Gastrocnemius medialis (tissue), 4 donors: ENCODE measurements around the gene ST6GAL2. TPM values are rescaled to one million over a fixed set of nuclear protein-coding genes. Genes with fewer than 3 reads are reported as not detected.

Source experiments
- ATAC-seq, 2 donors: fragments of 150-250 bp; one replicate each; pipeline ENCODE4 v1.9.1; 2016
- DNase-seq, 2 donors: peaks; one replicate each; pipeline ENCODE4 v3.0.0-alpha.2; 2019
- H3K27ac ChIP-seq, 4 donors: fragments of 200-600 bp; sonication (generic); 1 replicate in 1 of 4; 2 replicates in 3 of 4; pipeline ENCODE4 v1.5.1; 2016 to 2018; ENCODE audit warnings: mild to moderate bottlenecking in 2 of 4, moderate library complexity in 1 of 4
- H3K27me3 ChIP-seq, 3 donors: fragments of 200-600 bp; sonication (generic) in 2 of 3; 1 replicate in 1 of 3; 2 replicates in 2 of 3; pipeline versions ENCODE4 v1.5.1 to v1.6.0; 2016 to 2019; ENCODE audit warnings: mild to moderate bottlenecking in 1 of 3, moderate library complexity in 1 of 3
- H3K36me3 ChIP-seq, 2 donors: fragments of 200-600 bp; sonication (generic) in 1 of 2; one replicate each; pipeline ENCODE4 v1.5.1; 2017 to 2018
- H3K4me1 ChIP-seq, 2 donors: fragments of 200-600 bp; sonication (generic) in 1 of 2; one replicate each; pipeline ENCODE4 v1.5.1; 2016 to 2017; ENCODE audit warnings: mild to moderate bottlenecking in 2 of 2
- H3K4me3 ChIP-seq, 4 donors: fragments of 200-600 bp; sonication (generic) in 3 of 4; 1 replicate in 1 of 4; 2 replicates in 3 of 4; pipeline ENCODE4 v1.5.1; 2016 to 2019; ENCODE audit warnings: mild to moderate bottlenecking in 2 of 4
- H3K9me3 ChIP-seq, 3 donors: fragments of 200-600 bp; sonication (generic) in 2 of 3; 1 replicate in 1 of 3; 2 replicates in 2 of 3; pipeline ENCODE4 v1.5.1; 2016 to 2019
- POLR2A ChIP-seq, 2 donors: fragments of 450-650 bp; IDR thresholded peaks; one replicate each; pipeline ENCODE4 v1.6.1; 2017; ENCODE audit warnings: antibody characterized with exemption in 2 of 2, mild to moderate bottlenecking in 2 of 2, moderate library complexity in 2 of 2
- in situ Hi-C, 4 donors: fragments of 200-750 bp; cut with MboI; loops; one replicate each; pipeline versions ENCODE4 v1.15.0 to v1.8.0; 2017; ENCODE audit warnings: low sequenced_read_pairs in 4 of 4
- intact Hi-C: fragments of 100-400 bp; cut with DNase I; formaldehyde crosslinking; loops from one replicate; pipeline ENCODE4 v1.15.1; 2023; ENCODE audit warnings: low total_unique reads
- total RNA-seq, 4 donors: library from RNA; depleted of rRNA; stranded (reverse); fragments of >200 nt; gene quantifications; one replicate each; pipeline versions ENCODE4 v1.1.0 to v1.2.3, GENCODE V29; 2016
- TF ChIP-seq, protein P1 (sequence below), 5 experiments: fragments of 450-650 bp in 3 of 5; fragments of 200-600 bp in 2 of 5; sonication (generic) in 2 of 5; IDR thresholded peaks in 4 of 5; conservative IDR thresholded peaks in 1 of 5; 1 replicate in 4 of 5; 2 replicates in 1 of 5; pipeline ENCODE4 v1.5.1; 2016 to 2019; ENCODE audit warnings: antibody characterized with exemption in 5 of 5, mild to moderate bottlenecking in 3 of 5, moderate library complexity in 3 of 5

Gene ST6GAL2
- total RNA-seq, 4 donors from 2014 or later = not detected

DNA sequence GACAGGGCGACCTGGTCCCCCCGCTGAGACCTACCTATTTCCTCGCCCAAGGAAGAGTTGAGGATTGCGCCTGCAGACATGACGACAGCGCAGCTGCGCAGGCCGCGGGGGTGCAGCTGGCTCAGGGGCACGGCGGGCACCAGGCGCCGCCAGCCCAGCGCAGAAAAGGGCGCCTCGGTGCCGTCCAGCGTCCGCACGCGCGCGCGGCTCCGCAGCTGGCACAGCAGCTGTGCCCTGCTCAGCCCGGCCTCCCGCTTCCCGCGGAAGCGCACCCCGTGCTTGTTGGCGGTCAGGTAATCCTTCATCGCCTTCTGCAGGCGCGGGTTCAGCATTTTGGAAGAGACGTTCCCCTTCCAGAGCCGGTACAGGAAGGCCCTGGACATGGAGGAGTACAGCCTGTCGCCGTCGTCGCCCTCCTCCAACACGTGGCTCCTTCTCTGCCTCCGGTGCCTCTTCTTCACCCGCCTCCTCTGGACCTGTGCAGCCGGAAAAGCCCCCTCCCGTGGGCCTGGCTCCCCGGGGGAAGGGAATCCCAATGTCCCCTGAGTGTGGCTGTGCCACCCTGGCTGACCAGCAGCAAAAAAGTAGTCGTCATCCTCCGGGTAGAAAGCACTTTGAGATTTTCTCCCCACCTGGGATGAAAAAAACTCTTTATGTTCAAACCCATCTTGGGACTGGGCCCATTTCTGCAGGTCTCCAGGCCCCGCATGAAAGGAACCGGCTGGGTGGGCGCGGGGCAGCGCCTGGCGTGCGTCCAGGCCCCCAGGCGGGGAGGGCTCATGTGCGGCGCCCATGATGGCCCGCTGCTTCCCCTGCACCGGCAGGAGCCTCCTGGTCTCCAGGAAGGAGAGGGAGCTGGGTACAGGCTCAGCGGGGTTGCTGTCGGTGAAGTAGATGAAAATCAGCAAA lies 42.7 kb downstream of the ST6GAL2 start:
- ATAC-seq = no peak
- H3K4me1 ChIP-seq = no peaks in the 10 kb centered on the region

DNA sequence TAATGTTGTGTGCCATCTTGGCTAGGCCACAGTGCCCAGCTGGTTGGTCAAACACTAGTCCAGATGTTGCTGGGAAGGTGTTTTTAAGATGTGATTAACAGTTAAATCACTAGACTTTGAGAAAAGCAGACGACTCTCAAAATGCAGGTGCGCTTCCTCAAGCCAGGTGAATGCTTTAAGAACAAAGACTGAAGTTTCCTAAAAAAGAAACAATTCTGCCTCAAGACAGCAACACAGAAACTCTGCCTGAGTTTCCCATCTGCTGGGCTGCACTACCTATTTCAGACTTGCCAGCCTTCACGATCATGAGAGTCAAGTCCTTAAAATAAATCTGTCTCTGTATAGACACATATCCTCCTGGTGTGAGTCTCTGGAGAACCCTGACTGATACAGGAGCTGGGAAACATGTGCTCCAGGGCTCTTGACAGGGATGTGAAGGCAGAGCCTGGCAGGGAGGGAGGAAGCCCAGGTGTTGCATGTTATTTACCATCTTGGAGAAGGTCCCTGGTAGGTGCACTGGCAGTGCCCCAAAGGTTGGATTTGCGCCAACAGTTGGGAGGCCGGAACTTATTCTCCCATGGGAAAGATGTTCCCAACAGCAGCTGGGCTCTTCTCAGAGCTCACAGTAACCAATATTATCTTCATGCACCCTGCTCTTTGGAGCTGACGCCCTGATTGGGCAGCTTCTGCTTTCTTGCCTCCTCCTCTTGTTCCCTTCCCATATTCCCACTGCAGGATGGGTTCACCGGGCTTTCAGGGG lies 43.9 kb downstream of the ST6GAL2 start:
- intact Hi-C loops = no loop called here
- Histone ChIP-seq H3K9me3 (no peaks in the 10 kb centered on the region), H3K27ac (no peak overlapping the region), H3K36me3 (no peaks in the 10 kb centered on the region), H3K4me1 (no peaks in the 10 kb centered on the region), H3K27me3 (no peaks in the 10 kb centered on the region), H3K4me3 (no peak overlapping the region)
- in situ Hi-C loops = no loop called here
- DNase-seq (no peak), ATAC-seq (no peak)
- TF ChIP-seq, protein P1, sequence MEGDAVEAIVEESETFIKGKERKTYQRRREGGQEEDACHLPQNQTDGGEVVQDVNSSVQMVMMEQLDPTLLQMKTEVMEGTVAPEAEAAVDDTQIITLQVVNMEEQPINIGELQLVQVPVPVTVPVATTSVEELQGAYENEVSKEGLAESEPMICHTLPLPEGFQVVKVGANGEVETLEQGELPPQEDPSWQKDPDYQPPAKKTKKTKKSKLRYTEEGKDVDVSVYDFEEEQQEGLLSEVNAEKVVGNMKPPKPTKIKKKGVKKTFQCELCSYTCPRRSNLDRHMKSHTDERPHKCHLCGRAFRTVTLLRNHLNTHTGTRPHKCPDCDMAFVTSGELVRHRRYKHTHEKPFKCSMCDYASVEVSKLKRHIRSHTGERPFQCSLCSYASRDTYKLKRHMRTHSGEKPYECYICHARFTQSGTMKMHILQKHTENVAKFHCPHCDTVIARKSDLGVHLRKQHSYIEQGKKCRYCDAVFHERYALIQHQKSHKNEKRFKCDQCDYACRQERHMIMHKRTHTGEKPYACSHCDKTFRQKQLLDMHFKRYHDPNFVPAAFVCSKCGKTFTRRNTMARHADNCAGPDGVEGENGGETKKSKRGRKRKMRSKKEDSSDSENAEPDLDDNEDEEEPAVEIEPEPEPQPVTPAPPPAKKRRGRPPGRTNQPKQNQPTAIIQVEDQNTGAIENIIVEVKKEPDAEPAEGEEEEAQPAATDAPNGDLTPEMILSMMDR (IDR thresholded peaks at IDR 0.05 in 4 of 5, conservative IDR thresholded peaks at IDR 0.05 in 1 of 5) = no peak
- TF ChIP-seq POLR2A (IDR thresholded peaks at IDR 0.05) = no peak

More for the DNA sequence above, 42.7 kb downstream of the ST6GAL2 start:
- DNase-seq = no peak
- Histone ChIP-seq H3K36me3 (no peaks in the 10 kb centered on the region), H3K9me3 (no peaks in the 10 kb centered on the region), H3K27ac (no peak overlapping the region), H3K4me3 (no peak overlapping the region), H3K27me3 (no peaks in the 10 kb centered on the region)
- intact Hi-C loops = no loop called here
- no peak for TF ChIP-seq POLR2A (IDR thresholded peaks at IDR 0.05)
- TF ChIP-seq, protein P1 (IDR thresholded peaks at IDR 0.05 in 4 of 5, conservative IDR thresholded peaks at IDR 0.05 in 1 of 5) = no peak
- in situ Hi-C loops = no loop called here

DNA sequence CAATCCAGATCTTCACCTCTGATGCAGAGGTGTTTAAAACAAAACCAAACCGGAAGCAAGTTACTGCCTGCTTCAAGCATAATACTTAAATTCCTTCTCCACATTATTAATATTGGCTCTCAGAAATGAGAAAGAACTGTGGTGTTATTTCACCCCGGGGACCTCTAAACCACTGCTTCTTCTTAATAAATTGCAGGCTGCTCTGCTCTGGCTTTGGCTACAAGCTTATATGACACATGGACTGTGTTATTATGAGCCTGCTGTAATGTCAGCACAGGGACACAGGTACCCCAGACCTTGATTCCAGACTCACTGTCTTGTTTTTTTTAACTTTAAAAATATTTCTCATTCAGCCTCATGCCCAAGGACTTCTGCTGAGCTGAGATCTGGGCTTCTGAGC lies 45.1 kb downstream of the ST6GAL2 start:
- no peaks in the 10 kb centered on the region for H3K27me3 ChIP-seq
- H3K27ac ChIP-seq = no peak overlapping the region
- in situ Hi-C loops (no loop called here), intact Hi-C loops (no loop called here)
- DNase-seq (no peak), ATAC-seq (no peak)
- H3K4me3 ChIP-seq = no peak overlapping the region
- no peaks in the 10 kb centered on the region for H3K36me3 ChIP-seq
- no peak for TF ChIP-seq POLR2A (IDR thresholded peaks at IDR 0.05)
- TF ChIP-seq, protein P1 (IDR thresholded peaks at IDR 0.05 in 4 of 5, conservative IDR thresholded peaks at IDR 0.05 in 1 of 5) = no peak
- H3K9me3 ChIP-seq = no peaks in the 10 kb centered on the region
- H3K4me1 ChIP-seq = no peaks in the 10 kb centered on the region

DNA sequence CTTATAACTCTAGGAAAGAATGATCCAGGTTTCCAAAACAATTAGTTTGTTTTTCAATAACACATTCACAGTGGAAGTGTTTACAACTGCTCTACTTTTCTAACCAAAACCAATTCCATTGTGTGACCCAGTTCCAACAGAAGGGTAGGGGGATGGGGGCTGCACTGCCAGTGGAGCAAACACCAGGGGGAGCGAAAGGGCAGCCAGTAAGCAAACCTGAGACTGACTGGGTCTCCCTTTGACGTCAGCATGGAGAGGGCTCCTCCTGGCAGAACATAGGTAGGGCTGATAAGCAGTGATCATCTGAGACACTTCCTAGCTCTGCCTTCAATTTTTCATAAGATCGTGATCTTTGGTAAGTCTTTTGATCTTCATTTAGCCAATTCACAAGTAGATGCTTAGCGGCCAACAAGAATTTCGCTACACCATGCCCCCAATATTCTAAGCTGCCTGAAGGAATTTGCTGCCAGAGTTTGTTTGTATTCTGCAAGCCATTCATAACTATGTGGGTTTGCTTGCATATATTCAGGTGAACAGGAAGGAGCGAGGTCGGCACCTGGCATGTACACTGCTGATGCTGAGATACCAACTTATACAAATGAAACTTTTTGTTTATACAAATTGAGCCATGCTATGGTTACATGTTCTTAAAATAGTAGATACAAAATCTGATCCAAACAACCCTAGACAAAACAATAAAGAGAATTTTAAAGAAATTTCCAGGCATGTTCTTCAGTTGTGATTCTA lies 45.9 kb downstream of the ST6GAL2 start:
- no peak for ATAC-seq
- no peaks in the 10 kb centered on the region for H3K9me3 ChIP-seq
- in situ Hi-C loops (no loop called here), intact Hi-C loops (no loop called here)
- no peaks in the 10 kb centered on the region for H3K4me1 ChIP-seq
- H3K27ac ChIP-seq = no peak overlapping the region
- H3K36me3 ChIP-seq = no peaks in the 10 kb centered on the region
- TF ChIP-seq, protein P1 (IDR thresholded peaks at IDR 0.05 in 4 of 5, conservative IDR thresholded peaks at IDR 0.05 in 1 of 5) = no peak
- TF ChIP-seq POLR2A (IDR thresholded peaks at IDR 0.05) = no peak
- H3K4me3 ChIP-seq = no peak overlapping the region
- no peak for DNase-seq
- H3K27me3 ChIP-seq = no peaks in the 10 kb centered on the region
